Bronchial epithelial cell (primary cell): Measurements from ENCODE around the gene ARHGAP15. TPM values are rescaled to one million over a fixed set of nuclear protein-coding genes. Genes with fewer than 3 reads are reported as not detected.

Source experiments
- DNase-seq: peaks from one replicate; pipeline ENCODE4 v3.0.0-alpha.2; 2010; ENCODE audit warnings: low read depth
- FAIRE-seq: peaks from 2 replicates; lab custom pipeline; 2011; peaks lifted over from hg19 to GRCh38; lab: Jason Lieb, UNC
- H3K27me3 ChIP-seq: 2 replicates; pipeline ENCODE4 v1.5.1; 2011; ENCODE audit warnings: low read length; ENCODE audit not compliant: control insufficient read depth, insufficient read depth
- H3K36me3 ChIP-seq: 2 replicates; pipeline ENCODE4 v1.5.1; 2011; ENCODE audit warnings: low read length; ENCODE audit not compliant: control insufficient read depth, insufficient read depth
- H3K4me3 ChIP-seq: 2 replicates; pipeline ENCODE4 v1.5.1; 2011; ENCODE audit warnings: mild to moderate bottlenecking, low read depth, low read length, control low read depth
- total RNA-seq: library from RNA; depleted of rRNA; stranded (reverse); fragments of >200 nt; gene quantifications from 2 replicates; pipeline ENCODE4 v1.2.1, GENCODE V29; 2014
- TF ChIP-seq, protein P1 (sequence below): IDR thresholded peaks from 2 replicates; pipeline ENCODE4 v1.5.1; 2011; ENCODE audit warnings: mild to moderate bottlenecking, moderate library complexity, low read length, control low read depth, inconsistent platforms; ENCODE audit not compliant: insufficient read depth, severe bottlenecking

Gene ARHGAP15
- 0.13 TPM in 1 of 2 replicates, not detected in the other for total RNA-seq

DNA sequence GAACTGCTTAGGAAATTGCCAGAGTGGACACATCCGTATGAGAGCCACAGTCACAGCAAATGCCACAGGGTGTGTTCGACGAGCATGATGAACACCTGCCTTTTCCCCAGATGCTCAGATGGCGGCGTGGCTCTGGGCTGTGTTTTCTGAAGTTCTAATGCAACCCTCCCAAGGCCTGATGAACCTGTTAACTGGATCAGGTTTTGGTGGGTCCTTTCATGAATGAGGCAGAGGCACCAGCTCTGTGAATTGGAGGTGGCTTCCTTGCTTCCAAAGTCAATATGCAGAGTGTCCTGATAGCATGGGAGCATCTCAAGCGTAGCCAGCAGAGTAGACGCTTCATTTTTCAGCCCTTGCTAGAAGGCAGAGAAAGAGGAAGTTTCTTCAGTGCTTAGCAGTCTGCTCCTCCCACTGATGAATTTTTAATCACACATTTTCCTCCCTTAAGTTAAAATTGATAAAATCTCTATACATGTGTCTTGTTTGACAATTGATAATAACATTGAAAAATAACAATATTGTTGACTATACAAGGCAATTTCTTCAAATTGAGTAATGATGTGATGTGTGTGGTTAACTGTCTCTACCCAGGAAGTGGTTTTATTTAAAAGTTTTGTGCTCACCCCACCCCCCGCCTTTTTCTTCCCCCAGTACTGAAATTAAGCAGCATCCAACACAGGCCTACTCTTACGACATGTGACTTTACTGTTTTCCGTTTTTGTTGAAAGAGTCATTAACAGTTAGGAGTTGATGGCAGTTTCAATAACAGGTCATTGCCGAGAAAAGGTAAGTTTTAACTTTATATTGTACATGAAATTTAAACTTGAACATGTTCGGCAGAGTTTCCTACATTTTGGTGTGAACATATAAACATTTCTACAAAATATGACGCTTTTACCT lies at the start of gene ARHGAP15:
ARHGAP15 (plus strand) TSS at position 739 of the 900 bp plus-strand sequence.
- FAIRE-seq: no peak
- Histone ChIP-seq H3K4me3 (no peak within 1 kb of the TSS), H3K27me3 (no peaks in the 10 kb centered on the region), H3K36me3 (no peaks in the 10 kb centered on the region)
- TF ChIP-seq, protein P1, sequence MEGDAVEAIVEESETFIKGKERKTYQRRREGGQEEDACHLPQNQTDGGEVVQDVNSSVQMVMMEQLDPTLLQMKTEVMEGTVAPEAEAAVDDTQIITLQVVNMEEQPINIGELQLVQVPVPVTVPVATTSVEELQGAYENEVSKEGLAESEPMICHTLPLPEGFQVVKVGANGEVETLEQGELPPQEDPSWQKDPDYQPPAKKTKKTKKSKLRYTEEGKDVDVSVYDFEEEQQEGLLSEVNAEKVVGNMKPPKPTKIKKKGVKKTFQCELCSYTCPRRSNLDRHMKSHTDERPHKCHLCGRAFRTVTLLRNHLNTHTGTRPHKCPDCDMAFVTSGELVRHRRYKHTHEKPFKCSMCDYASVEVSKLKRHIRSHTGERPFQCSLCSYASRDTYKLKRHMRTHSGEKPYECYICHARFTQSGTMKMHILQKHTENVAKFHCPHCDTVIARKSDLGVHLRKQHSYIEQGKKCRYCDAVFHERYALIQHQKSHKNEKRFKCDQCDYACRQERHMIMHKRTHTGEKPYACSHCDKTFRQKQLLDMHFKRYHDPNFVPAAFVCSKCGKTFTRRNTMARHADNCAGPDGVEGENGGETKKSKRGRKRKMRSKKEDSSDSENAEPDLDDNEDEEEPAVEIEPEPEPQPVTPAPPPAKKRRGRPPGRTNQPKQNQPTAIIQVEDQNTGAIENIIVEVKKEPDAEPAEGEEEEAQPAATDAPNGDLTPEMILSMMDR: no peak
- no peak for DNase-seq

DNA sequence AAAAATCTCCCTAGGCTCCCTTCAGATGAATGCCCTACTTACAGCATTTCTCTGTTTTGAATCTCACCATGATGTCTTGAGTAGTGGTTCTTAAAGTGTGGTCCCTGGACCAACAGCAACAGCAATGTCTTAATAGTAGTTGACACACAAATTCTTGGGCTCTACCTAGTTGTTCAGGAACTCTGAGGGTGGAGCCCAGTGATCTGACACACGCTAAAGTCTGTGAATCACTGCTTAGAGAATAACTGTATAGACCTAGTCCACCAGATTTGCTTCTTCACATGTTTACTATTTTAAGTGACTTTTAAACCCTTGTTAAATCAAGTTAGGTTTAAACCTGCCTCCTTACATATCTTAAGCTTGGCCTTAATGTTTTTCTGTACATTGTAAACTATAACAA lies 47.6 kb upstream of the ARHGAP15 start:
- DNase-seq: peak; percentile 70
- no peak for FAIRE-seq
- no peak overlapping the region for H3K4me3 ChIP-seq

DNA sequence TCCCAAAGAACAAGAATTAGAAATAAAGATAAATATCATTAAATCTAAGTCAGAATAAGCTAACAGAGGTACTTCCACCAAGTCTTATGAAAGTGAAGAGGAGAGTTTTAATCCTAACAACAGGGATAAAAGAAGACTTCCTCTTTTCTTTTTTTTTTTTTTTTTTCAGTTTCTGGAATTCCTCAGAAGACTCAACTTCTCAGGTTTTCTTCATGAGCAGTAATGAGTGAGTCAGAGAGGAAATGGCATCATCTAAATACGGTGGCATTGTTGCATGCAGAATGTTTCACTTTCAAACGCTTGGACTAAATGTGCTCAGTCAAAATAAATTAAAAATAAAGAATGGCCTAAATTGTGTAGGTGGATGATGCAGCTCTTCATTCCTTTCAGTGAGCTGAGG lies 45.6 kb upstream of the ARHGAP15 start:
- Histone ChIP-seq H3K4me3 (no peak overlapping the region), H3K27me3 (no peaks in the 10 kb centered on the region), H3K36me3 (no peaks in the 10 kb centered on the region)
- FAIRE-seq: no peak
- peak; percentile 93 for DNase-seq
- TF ChIP-seq, protein P1: no peak

More for the DNA sequence above, 47.6 kb upstream of the ARHGAP15 start:
- TF ChIP-seq, protein P1: no peak
- no peaks in the 10 kb centered on the region for H3K36me3 ChIP-seq
- no peaks in the 10 kb centered on the region for H3K27me3 ChIP-seq

DNA sequence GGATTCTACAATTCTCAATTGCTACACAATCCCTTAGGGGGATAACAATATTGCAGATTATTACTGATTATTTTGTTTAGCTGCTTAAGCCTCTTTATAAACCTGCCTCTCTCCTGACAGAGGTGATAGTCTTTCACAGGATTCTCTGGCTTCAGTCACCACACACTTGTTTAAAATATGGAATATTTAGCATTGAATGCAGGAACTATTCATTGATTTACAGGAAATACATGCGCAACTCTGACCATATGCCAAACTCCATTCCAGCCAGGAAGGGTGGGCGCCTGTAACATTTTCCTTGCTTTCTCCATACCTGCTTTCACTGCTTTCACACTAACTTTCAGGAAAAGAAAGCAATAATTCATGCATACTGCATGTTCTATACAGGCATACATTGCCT lies 44.8 kb upstream of the ARHGAP15 start:
- FAIRE-seq (no peak), DNase-seq (no peak)
- no peaks in the 10 kb centered on the region for H3K36me3 ChIP-seq
- H3K4me3 ChIP-seq: no peak overlapping the region
- no peaks in the 10 kb centered on the region for H3K27me3 ChIP-seq
- TF ChIP-seq, protein P1: no peak

DNA sequence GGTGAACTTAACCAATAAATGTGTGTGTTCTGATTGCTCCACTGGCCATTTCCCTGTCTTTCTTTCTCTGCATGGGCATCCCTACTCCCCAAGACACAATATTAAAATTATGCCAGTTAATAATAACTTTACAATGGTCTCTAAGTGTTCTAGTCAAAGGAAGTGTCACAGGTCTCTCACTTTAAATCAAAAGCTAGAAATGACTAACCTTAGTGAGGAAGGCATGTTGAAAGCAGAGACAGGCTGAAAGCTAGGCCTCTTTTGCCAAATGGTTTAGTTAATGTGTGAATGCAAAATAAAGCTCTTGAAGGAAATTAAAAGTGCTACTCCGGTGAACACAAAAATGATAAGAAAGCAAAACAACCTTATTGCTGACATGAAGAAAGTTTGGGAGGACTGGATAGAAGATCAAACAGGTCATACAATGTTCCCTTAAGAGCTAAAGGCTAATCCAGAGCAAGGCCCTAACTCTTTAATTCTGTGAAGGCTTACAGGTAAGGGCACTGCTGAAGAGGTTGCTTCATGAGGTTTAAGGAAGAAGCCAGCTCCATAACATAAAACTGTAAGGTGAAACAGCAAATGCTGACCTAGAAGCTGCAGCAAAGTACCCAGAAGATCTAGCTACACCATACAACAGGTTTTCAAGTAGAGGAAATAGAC lies 44.0 kb upstream of the ARHGAP15 start:
- Histone ChIP-seq H3K36me3 (no peaks in the 10 kb centered on the region), H3K27me3 (no peaks in the 10 kb centered on the region), H3K4me3 (no peak overlapping the region)
- TF ChIP-seq, protein P1: no peak
- FAIRE-seq (no peak), DNase-seq (no peak)
